DND-41 (cell line): ENCODE data around the gene PRSS3.
"Not testable (repeated sequence)": the region's sequence is repeated elsewhere in the genome, so short reads cannot be mapped to it uniquely, and the experiment has no call there.

Experiments used
- EZH2 ChIP-seq: IDR thresholded peaks from 3 replicates; pipeline ENCODE4 v1.6.1; 2012; ENCODE audit warnings: borderline replicate concordance, low read depth, mild to moderate bottlenecking, moderate library complexity, low read length, inconsistent platforms; ENCODE audit not compliant: severe bottlenecking
- TF ChIP-seq, protein P1 (sequence below): IDR thresholded peaks from 2 replicates; pipeline ENCODE4 v1.5.1; 2012; ENCODE audit warnings: borderline replicate concordance, low read length, moderate library complexity, mild to moderate bottlenecking; ENCODE audit not compliant: poor library complexity, severe bottlenecking; ENCODE audit errors: extremely low read depth

DNA sequence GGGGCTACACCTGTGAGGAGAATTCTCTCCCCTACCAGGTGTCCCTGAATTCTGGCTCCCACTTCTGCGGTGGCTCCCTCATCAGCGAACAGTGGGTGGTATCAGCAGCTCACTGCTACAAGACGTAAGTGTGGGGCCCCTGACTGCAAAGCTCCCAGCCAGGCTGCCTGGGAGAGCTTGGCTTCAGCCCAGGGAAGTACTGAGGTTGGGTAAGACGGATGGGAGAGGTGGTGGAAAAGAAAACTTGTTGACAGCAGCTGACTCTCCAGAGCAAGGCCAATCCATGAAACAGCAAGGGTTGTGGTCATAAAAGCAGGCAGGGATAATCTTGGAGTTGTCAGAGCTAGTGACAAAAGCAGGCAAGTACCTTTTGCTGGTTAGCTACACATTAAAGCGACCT is 1.3 kb downstream of the PRSS3 start:
- TF ChIP-seq, protein P1, sequence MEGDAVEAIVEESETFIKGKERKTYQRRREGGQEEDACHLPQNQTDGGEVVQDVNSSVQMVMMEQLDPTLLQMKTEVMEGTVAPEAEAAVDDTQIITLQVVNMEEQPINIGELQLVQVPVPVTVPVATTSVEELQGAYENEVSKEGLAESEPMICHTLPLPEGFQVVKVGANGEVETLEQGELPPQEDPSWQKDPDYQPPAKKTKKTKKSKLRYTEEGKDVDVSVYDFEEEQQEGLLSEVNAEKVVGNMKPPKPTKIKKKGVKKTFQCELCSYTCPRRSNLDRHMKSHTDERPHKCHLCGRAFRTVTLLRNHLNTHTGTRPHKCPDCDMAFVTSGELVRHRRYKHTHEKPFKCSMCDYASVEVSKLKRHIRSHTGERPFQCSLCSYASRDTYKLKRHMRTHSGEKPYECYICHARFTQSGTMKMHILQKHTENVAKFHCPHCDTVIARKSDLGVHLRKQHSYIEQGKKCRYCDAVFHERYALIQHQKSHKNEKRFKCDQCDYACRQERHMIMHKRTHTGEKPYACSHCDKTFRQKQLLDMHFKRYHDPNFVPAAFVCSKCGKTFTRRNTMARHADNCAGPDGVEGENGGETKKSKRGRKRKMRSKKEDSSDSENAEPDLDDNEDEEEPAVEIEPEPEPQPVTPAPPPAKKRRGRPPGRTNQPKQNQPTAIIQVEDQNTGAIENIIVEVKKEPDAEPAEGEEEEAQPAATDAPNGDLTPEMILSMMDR = not testable (repeated sequence)
- not testable (repeated sequence) for TF ChIP-seq EZH2
